Panc1 (cell line): ENCODE data around the gene FAM53A. TPM values are rescaled to one million over a fixed set of nuclear protein-coding genes. Genes with fewer than 3 reads are reported as not detected.

Experiments used
- ATAC-seq: fragments of 200-7000 bp; cut with Tn5 transposase; 2 replicates; pipeline ENCODE4 v1.9.1; 2020; ENCODE audit warnings: mild to moderate bottlenecking, moderate library complexity
- BruUV-seq: library from RNA; stranded (reverse); fragments of 400-500 nt; replicated peaks from 2 replicates; lab custom pipeline; 2021; lab: Mats Ljungman, UMichigan
- CTCF ChIA-PET: fragments of 300-600 bp; sonication (Branson Sonifier 250); formaldehyde crosslinking; loops from one replicate; lab custom pipeline; 2022; ENCODE audit warnings: antibody characterized with exemption; lab: Charles Lee
- POLR2A ChIA-PET: fragments of 300-600 bp; sonication (Branson Sonifier 250); formaldehyde crosslinking; loops from one replicate; lab custom pipeline; 2022; ENCODE audit warnings: antibody characterized with exemption; lab: Charles Lee
- DNase-seq: peaks from one replicate; pipeline ENCODE4 v3.0.0-alpha.2; 2010; ENCODE audit warnings: low read depth, low spot score
- H3K27ac ChIP-seq: 2 replicates; pipeline ENCODE4 v1.5.1; 2011; ENCODE audit warnings: mild to moderate bottlenecking, low read length, inconsistent platforms
- H3K27me3 ChIP-seq: fragments of 200-500 bp; sonication (Bioruptor generic); 2 replicates; pipeline ENCODE4 v1.6.0; 2014; ENCODE audit warnings: low read length, inconsistent platforms; ENCODE audit not compliant: control insufficient read depth, insufficient read depth
- H3K36me3 ChIP-seq: fragments of 200-500 bp; sonication (Bioruptor generic); 2 replicates; pipeline ENCODE4 v1.5.1; 2014; ENCODE audit warnings: inconsistent platforms, mild to moderate bottlenecking, low read length, moderate library complexity; ENCODE audit not compliant: control insufficient read depth, insufficient read depth
- H3K4me1 ChIP-seq: 2 replicates; pipeline ENCODE4 v1.5.1; 2011; ENCODE audit warnings: inconsistent platforms, mild to moderate bottlenecking, low read length, moderate library complexity; ENCODE audit not compliant: control insufficient read depth, insufficient read depth
- H3K4me3 ChIP-seq, 2 experiments: 2 replicates each; pipeline ENCODE4 v1.5.1; 2011 to 2012; ENCODE audit warnings: low read depth in 2 of 2, low read length in 2 of 2, mild to moderate bottlenecking in 2 of 2, inconsistent platforms in 1 of 2, moderate library complexity in 1 of 2
- H3K9me3 ChIP-seq: fragments of 200-500 bp; sonication (Bioruptor generic); 2 replicates; pipeline ENCODE4 v1.5.1; 2014; ENCODE audit warnings: low read depth, mild to moderate bottlenecking, inconsistent platforms, low read length, moderate library complexity; ENCODE audit not compliant: control insufficient read depth, insufficient read depth
- POLR2AphosphoS5 ChIP-seq: IDR thresholded peaks from 2 replicates; pipeline ENCODE4 v1.6.1; 2012; ENCODE audit warnings: mild to moderate bottlenecking, low read depth, low read length, moderate library complexity
- REST ChIP-seq, 2 experiments: IDR thresholded peaks; 2 replicates each; pipeline ENCODE4 v1.6.1; 2011 to 2012; ENCODE audit warnings: low read depth in 2 of 2, control low read depth in 1 of 2, low read length in 1 of 2, mild to moderate bottlenecking in 1 of 2, moderate library complexity in 1 of 2; ENCODE audit not compliant: insufficient read depth in 1 of 2
- SIN3A ChIP-seq: IDR thresholded peaks from 2 replicates; pipeline ENCODE4 v1.6.1; 2012; ENCODE audit warnings: low read depth, mild to moderate bottlenecking, low read length, moderate library complexity, borderline replicate concordance; ENCODE audit not compliant: insufficient read depth
- TCF7L2 ChIP-seq: IDR thresholded peaks from 2 replicates; pipeline ENCODE4 v1.6.1; 2011; ENCODE audit warnings: mild to moderate bottlenecking, low read depth, low read length, inconsistent platforms
- in situ Hi-C: cut with HindIII; loops from 2 replicates; pipeline ENCODE4 v1.10.0; 2016; ENCODE audit warnings: low sequenced_read_pairs, low pct_unique_long_range_greater_than_20kb
- intact Hi-C: fragments of 100-400 bp; cut with micrococcal nuclease; formaldehyde crosslinking; loops from one replicate; pipeline ENCODE4 v1.10.0; 2022; ENCODE audit not compliant: unreplicated experiment
- total RNA-seq: library from RNA; stranded (reverse); gene quantifications from one replicate; pipeline ENCODE4 v1.2.1, GENCODE V29; 2021; ENCODE audit not compliant: unreplicated experiment
- TF ChIP-seq, protein P1 (sequence below): fragments of 450-650 bp; IDR thresholded peaks from 2 replicates; pipeline ENCODE4 v1.5.1; 2017; ENCODE audit warnings: mild to moderate bottlenecking

Gene FAM53A
- total RNA-seq, 1 experiment from 2014 or later, result 7.0 TPM

GRCh38 chr4:1731180-1731579, 47.1 kb upstream of the FAM53A start:
- ATAC-seq, result no peak
- Histone ChIP-seq H3K4me1 (peaks cover 14% of the 10 kb centered on the region), H3K27me3 (no peaks in the 10 kb centered on the region), H3K4me3 (no peak overlapping the region), H3K36me3 (peaks cover 6% of the 10 kb centered on the region; the same call in 1 of the 2 replicates), H3K27ac (no peak overlapping the region), H3K9me3 (no peaks in the 10 kb centered on the region)
- intact Hi-C loops (no loop called here), in situ Hi-C loops (no loop called here)
- no peak for TF ChIP-seq POLR2AphosphoS5
- no peak for TF ChIP-seq TCF7L2
- TF ChIP-seq, protein P1, sequence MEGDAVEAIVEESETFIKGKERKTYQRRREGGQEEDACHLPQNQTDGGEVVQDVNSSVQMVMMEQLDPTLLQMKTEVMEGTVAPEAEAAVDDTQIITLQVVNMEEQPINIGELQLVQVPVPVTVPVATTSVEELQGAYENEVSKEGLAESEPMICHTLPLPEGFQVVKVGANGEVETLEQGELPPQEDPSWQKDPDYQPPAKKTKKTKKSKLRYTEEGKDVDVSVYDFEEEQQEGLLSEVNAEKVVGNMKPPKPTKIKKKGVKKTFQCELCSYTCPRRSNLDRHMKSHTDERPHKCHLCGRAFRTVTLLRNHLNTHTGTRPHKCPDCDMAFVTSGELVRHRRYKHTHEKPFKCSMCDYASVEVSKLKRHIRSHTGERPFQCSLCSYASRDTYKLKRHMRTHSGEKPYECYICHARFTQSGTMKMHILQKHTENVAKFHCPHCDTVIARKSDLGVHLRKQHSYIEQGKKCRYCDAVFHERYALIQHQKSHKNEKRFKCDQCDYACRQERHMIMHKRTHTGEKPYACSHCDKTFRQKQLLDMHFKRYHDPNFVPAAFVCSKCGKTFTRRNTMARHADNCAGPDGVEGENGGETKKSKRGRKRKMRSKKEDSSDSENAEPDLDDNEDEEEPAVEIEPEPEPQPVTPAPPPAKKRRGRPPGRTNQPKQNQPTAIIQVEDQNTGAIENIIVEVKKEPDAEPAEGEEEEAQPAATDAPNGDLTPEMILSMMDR, result no peak
- no peak for TF ChIP-seq SIN3A
- TF ChIP-seq REST (IDR thresholded peaks at IDR 0.05; ENCODE audit: insufficient read depth in 1 of 2, low read depth in 2 of 2, low read length in 1 of 2), result no peak
- POLR2A ChIA-PET, result no interaction called here
- CTCF ChIA-PET, result no interaction called here
- no peak for DNase-seq
- BruUV-seq, result no TSS peak

DNA sequence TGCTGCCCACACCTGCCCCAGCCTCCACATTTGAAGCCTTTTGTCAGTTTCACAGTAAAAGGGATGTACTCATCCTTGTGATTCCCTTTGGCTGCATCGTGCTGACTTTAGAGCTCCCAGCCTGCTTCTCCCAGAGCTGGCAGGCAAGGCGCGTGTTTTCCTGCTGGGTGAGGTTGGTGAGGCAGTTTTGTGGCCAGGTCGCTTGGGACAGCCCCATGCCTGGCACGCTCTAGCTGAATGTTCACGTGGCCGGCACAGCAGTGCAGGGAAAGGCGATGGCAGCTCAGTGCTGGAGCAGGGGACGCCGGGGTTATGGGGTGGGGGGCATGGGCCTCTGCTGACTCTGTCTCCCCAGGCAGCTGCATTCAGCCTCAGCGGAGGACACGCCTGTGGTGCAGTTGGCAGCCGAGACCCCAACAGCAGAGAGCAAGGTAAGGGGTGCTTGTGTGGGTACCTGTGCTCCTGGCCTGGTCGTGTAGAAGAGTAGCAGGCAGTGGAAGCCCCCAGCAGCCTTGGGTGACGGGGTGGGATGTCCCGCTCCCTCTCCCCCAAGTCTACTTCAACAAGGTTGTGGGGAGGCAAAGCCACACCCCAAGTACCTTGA, 46.5 kb upstream of the FAM53A start:
- Histone ChIP-seq H3K4me3 (no peak overlapping the region), H3K36me3 (peaks cover 6% of the 10 kb centered on the region; the same call in 1 of the 2 replicates), H3K9me3 (no peaks in the 10 kb centered on the region), H3K4me1 (peaks cover 19% of the 10 kb centered on the region), H3K27me3 (no peaks in the 10 kb centered on the region), H3K27ac (no peak overlapping the region)
- ATAC-seq, result no peak
- no peak for DNase-seq
- ChIA-PET CTCF (interaction anchor here (0.6 to 1.3 kb wide), 2 partner anchors 16 to 37 kb away, joined by 4 to 13 read pairs; no protein-coding TSS in a partner anchor), POLR2A (interaction anchor here (0.6 kb wide), 1 partner anchor 74 kb away, joined by 6 read pairs; no protein-coding TSS in a partner anchor)
- intact Hi-C loops, result no loop called here
- TF ChIP-seq POLR2AphosphoS5 (no peak), TCF7L2 (no peak), SIN3A (no peak), REST (IDR thresholded peaks at IDR 0.05; ENCODE audit: insufficient read depth in 1 of 2, low read depth in 2 of 2, low read length in 1 of 2) (no peak)
- TF ChIP-seq, protein P1, result no peak
- BruUV-seq, result no TSS peak
- in situ Hi-C loops, result no loop called here
